ENCODE data around the gene RRAD.
"Not testable (repeated sequence)": the region's sequence is repeated elsewhere in the genome, so short reads cannot be mapped to it uniquely, and the experiment has no call there.

RRAD gene

GRCh38 chr16:66950971-66951790 is 25.8 kb upstream of the RRAD start:
- no peak for DNase-seq

GRCh38 chr16:66950437-66950836 is 25.1 kb upstream of the RRAD start:
- no peak for DNase-seq

DNA sequence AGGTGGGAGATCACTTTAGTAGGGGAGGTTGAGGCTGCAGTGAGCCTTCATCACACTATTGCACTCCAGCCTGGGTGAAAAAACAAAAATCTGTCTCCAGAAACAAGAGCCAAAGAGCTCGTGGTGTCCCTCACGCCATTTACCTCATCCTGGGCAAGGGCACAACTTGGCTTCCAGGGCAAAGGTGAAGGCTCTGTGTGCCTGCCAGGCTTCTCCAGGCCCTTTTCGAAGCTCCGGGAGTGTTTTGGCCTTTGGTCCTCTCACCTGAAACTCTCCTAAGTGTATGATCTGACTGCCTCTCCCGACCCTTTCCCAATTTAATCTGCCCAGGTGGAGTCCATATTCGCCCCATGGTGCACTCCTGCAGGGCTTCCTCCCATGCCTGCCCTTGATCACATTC is 24.1 kb upstream of the RRAD start:
- DNase-seq = no peak

DNA sequence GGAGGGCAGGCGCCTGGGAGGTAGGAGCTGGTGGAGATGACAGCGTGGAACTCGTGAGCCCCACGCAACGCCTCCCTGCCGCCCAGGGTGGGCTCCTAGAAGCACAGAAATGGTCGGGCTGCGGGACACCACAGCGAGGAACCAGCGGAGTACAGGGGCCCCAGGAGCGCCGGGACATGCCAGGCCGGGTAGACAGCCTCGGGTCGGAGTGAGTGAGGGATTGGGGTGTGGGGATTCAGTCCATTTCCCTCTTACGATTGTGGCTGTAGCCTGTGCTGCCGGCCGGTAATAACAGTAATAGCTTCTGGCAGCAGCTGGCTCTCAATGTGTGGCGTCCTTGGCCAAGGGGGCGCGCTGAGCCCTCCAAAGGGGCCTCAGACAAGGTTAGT is 23.5 kb upstream of the RRAD start:
- no peak for DNase-seq

- no peak for DNase-seq
These were observed 22.9 kb upstream of the RRAD start for GRCh38 chr16:66948134-66948836.

DNA sequence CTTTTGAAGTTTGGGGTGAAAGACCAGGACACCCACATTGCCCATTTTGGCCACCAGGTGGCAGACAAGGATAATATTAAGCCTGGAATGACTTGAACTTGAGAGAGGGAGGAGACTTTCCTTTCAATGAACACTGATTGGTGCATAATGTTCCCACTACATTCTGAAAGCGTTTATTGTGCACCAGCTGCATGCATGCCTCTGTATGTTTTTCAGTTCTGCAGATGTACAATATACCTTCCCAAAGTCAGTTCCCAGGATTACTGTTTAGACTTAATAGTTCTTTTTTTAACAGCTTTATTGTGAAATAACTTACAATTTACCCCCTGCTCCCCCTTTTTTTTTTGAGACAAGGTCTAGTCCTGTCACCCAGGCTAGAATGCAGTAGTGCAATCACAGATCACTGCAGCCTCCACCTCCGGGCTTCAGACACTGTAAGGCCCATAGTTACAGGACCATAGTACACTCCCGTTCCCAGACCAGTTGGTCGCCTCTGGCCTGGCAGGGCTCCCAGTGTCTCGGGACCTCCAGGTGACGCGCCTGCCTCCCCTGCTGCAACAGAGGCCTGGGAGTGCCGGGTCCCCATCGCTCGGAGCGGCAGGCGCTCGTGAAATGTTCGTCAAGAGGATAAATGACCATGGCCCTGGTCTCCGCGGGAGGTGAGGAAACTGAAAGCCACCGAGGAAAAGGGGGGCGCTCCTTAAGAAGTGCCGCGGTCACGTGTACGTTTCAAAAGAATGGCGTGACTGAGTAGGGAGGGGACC is 22.1 kb upstream of the RRAD start:
- peak; percentile 88 for DNase-seq

DNA sequence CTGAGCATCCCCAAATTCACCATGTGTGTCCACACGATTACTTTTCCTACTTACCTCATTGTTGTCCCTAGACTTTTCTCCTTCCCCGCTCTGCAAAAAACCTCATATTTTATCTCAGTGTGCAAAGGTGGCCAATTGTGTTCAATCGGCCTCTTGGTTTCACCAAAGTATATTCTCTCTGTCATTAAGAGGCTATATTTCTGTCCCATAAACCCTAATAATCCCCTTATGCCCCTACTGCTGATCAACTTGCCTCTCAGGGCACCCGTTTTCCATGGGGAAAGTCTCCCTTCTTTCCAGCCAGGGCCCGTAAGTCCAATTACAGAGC is 21.6 kb upstream of the RRAD start:
- no peak for DNase-seq

DNA sequence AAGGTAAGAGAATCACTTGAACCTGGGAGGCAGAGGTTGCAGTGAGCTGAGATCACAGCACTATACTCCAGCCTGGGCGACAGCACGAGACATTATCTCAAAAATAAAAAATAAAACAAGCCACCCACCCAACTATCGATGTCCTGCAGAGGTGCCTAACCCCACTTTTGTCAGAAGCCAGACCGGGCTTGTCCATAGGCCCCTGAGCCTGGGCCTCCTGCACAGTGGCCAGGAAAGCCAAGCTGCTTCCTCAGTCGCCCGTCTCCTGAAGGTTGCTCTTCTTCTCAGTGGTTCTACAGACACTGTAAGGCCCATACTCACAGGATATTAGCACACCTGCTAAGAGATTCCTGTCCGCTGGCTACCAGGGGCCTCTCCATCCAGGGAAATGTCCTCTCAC is 21.2 kb upstream of the RRAD start:
- DNase-seq = no peak

GRCh38 chr16:66945939-66946338 is 20.6 kb upstream of the RRAD start:
- DNase-seq = no peak

- DNase-seq = not testable (repeated sequence)
These were observed 19.6 kb upstream of the RRAD start for GRCh38 chr16:66944971-66945370.

DNA sequence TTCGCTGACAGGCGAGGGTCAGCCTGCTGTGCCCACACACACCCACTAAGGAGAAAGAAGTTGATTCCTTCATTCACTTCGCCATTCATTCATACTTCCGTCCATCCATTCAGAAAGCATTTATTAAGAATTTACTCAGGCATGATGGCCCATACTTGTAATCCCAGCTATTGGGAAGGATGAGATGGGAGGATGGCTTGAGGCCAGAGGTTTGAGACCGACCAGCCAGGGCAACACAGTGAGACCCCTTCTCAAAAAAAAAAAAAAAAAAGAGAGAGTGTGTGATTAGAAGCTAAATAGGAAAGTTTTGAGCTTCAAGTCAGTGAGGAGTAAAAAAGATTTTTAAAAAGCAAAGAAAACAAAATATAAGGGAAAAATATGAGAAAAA is 18.7 kb upstream of the RRAD start:
- DNase-seq = no peak

GRCh38 chr16:66943426-66944053 is 18.2 kb upstream of the RRAD start:
- no peak for DNase-seq

DNA sequence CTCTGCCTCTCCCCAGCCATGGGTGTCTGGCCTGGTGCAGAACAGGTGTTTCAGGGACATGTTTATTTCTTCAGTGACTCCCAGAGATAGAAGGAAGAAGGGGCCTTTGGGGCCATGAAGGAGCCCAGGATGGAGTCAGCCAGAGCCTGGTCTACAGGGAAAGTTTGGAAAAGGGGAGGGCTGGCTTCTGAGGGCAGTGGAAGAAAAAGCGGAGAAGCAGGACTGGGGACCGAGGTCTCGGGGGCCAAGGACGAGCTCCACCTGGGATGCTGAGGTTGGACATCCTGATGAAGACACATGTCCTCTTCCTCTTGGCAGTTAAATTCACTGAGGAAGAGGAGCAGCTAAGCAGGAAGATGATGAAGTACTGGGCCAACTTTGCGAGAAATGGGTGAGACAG is 17.6 kb upstream of the RRAD start:
- no peak for DNase-seq

GRCh38 chr16:66940236-66940635 is 14.9 kb upstream of the RRAD start:
- DNase-seq = no peak

- no peak for DNase-seq
These were observed 14.0 kb upstream of the RRAD start for GRCh38 chr16:66939366-66939765.

DNA sequence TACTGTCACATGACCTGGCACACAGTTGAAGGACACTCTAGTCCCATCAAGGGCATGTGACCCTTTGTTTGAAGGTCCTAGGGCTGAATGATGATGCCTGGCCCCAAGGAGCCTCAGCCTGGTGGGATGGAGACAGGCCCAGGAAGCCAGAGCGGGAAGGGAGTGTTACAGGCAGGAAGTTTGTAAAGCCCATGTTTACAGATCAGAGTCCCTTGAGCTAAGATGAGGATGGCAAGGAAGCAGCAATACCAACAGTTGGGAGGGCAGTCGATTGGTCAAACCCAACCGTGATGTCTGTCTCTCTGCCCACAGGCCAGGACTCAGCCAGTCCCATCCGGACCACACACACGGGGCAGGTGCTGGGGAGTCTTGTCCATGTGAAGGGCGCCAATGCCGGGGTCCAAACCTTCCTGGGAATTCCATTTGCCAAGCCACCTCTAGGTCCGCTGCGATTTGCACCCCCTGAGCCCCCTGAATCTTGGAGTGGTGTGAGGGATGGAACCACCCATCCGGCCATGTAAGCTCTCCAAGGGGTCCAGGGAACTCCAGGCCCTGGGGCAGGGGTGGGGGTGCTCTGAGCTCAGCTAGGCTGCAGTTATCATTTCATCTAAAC is 12.5 kb upstream of the RRAD start:
- DNase-seq = no peak

- DNase-seq = no peak
These were observed 11.7 kb upstream of the RRAD start for GRCh38 chr16:66936889-66937554.

GRCh38 chr16:66936462-66936861 is 11.1 kb upstream of the RRAD start:
- DNase-seq = no peak

DNA sequence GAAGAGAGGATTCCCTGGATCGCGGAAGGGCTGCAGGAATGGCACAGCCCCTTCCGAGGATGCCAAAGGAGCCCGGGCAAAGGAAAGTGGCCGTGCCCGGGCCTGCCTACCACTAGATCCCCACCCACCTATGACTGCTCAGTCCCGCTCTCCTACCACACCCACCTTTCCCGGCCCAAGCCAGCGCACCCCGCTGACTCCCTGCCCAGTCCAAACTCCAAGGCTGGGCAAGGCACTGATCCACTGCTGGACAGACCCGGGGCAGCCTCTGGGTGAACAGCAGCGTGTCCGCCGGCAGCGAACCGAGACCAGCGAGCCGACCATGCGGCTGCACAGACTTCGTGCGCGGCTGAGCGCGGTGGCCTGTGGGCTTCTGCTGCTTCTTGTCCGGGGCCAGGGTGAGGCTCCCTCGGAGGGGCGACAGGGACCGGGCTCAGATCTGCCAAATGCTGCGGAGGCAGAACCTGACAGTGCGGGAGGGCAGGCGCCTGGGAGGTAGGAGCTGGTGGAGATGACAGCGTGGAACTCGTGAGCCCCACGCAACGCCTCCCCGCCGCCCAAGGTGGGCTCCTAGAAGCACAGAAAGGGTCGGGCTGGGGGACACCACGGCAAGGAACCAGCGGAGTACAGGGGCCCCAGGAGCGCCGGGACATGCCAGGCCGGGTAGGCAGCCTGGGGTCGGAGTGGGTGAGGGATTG is 10.1 kb upstream of the RRAD start, which contains the start of gene CES2:
CES2 (plus strand) TSS at position 203 of the 698 bp plus-strand sequence; CDS start at position 323, 120 bp downstream.
- no peak for DNase-seq

DNA sequence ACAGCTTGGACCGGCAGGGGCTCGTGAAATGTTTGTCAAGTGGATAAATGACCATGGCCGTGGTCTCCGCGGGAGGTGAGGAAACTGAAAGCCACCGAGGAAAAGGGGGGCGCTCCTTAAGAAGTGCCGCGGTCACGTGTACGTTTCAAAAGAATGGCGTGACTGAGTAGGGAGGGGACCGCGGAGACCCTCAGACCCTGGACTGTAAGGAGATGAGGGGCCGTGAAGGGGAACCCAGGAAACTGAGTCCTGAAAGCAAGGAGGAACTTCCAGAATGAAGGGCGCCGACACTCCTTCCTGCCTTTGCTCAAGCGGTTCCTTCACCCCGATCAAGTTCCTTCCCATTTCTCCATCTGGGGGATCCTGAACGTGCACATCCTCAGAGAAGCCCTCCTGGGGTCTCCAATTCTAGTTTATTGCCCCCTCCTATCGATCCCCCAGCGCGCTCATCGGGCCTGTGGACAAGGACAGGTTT is 9.5 kb upstream of the RRAD start:
- not testable (repeated sequence) for DNase-seq

DNA sequence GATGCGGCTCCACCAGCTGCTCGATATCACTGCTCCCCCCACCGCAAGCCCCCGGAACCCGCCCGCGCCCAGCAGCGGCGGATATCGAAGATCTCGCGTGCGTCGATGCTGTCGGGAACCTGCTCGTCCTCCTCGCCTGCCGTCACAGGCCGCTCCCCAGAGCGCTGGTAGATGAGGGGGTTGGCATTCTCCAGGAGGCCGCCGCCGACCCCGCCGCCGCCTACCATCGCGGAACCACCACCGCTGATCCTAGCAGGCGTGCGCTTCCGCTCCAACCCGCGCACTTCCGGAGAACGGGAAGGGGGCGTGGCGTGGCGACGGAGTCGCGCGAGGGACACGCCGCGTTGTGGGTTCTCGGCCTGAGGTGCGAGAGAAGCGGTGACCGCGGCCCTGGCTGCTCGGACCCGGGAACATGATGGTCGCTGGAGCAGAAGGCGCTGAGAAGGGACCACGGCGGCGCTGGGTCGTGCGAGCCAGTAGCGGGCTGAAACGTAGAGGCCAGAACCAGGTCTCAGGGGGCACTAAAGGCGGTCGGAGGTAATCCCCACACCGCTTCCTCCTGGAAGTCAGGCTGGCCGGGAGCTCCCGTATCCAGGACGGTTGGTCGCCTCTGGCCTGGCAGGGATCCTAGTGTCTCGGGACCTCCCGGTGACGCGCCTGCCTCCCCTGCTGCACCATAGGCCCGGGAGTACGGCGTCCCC is 9.0 kb upstream of the RRAD start, which contains the start of gene CIAO2B:
CIAO2B (minus strand) TSS at position 265 of the 701 bp plus-strand sequence; CDS start at position 227, 38 bp downstream.
- peak; percentile 89 for DNase-seq
